ENCODE data around the gene PHLDA3.

- TF ChIP-seq CTCF (IDR thresholded peaks at IDR 0.05; ENCODE audit: insufficient read depth, low read length, poor library complexity, severe bottlenecking), result no peak
- no peak for TF ChIP-seq EZH2phosphoT487 (conservative IDR thresholded peaks at IDR 0.05; ENCODE audit: low read length)
These were observed 24.2 kb downstream of the PHLDA3 start for GRCh38 chr1:201444792-201445191.

Measured in SU-DHL-6 (cell line).